Measurements from ENCODE around the gene LSAMP. TPM values are rescaled to one million over a fixed set of nuclear protein-coding genes. Genes with fewer than 3 reads are reported as not detected.
A peak's percentile ranks its signal among the peaks of the same experiment; 100 is the strongest.

Gene LSAMP
- total RNA-seq, 1 donor from 2014 or later: 16.4 TPM

DNA sequence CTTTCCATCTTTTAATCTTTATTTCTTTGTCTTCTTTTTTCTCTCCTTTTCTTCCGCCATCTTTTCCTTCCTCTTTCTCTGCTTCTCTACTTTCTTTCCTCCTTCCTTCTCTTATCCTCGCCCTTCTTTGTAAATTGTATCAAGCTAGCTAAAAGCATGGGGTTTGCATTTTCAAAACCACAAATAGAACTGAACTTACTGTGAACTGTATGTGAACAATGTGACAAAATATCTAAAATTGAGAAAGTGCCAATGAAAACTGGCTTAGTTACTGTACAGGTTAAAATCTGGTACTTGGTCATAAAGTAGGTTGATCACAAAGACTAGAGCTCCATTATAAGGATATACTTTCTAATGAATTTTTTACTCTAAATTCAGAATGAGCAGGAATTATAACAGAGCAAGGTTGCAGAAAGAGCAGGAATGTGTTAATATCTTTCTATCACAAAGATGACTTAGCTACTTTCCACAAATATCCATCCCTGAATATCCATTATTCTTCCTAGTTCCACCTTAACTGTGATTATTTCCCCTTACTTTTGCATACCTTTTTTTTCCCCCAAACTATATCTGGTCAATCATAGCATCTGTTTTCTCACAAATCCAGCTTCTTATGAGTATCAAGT is 122.4 kb downstream of the LSAMP start:
- H3K36me3 Mint-ChIP-seq (ENCODE audit: low read depth, unreplicated experiment): no peaks in the 10 kb centered on the region
- no peak overlapping the region for H3K27ac ChIP-seq (ENCODE audit: low read depth, low read length)
- no peak for TF ChIP-seq EZH2 (IDR thresholded peaks at IDR 0.05; ENCODE audit: insufficient read depth, low read length)
- TF ChIP-seq, protein P1, sequence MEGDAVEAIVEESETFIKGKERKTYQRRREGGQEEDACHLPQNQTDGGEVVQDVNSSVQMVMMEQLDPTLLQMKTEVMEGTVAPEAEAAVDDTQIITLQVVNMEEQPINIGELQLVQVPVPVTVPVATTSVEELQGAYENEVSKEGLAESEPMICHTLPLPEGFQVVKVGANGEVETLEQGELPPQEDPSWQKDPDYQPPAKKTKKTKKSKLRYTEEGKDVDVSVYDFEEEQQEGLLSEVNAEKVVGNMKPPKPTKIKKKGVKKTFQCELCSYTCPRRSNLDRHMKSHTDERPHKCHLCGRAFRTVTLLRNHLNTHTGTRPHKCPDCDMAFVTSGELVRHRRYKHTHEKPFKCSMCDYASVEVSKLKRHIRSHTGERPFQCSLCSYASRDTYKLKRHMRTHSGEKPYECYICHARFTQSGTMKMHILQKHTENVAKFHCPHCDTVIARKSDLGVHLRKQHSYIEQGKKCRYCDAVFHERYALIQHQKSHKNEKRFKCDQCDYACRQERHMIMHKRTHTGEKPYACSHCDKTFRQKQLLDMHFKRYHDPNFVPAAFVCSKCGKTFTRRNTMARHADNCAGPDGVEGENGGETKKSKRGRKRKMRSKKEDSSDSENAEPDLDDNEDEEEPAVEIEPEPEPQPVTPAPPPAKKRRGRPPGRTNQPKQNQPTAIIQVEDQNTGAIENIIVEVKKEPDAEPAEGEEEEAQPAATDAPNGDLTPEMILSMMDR (IDR thresholded peaks at IDR 0.05; ENCODE audit: insufficient read depth, low read depth, low read length): no peak
- no peaks in the 10 kb centered on the region for H3K79me2 ChIP-seq (ENCODE audit: insufficient read depth, low read length)
- H2AFZ ChIP-seq (ENCODE audit: low read depth, low read length): no peak overlapping the region
- H3K4me2 ChIP-seq (ENCODE audit: low read length): no peak overlapping the region
- no peaks in the 10 kb centered on the region for H4K20me1 ChIP-seq (ENCODE audit: insufficient read depth, low read length)
- no peak overlapping the region for H3K4me3 Mint-ChIP-seq (ENCODE audit: unreplicated experiment)
- H3K27me3 Mint-ChIP-seq (ENCODE audit: low read depth, unreplicated experiment): no peaks in the 10 kb centered on the region
- H3K36me3 ChIP-seq (ENCODE audit: insufficient read depth, low read length): no peaks in the 10 kb centered on the region
- peak; percentile 61 for DNase-seq (ENCODE audit: low read depth)
- no peaks in the 10 kb centered on the region for H3K27me3 ChIP-seq (ENCODE audit: insufficient read depth, low read length)
- no peaks in the 10 kb centered on the region for H3K4me1 ChIP-seq (ENCODE audit: insufficient read depth, low read length)
- no peak for FAIRE-seq
- H3K9me3 Mint-ChIP-seq (ENCODE audit: unreplicated experiment): no peaks in the 10 kb centered on the region
- H3K9ac ChIP-seq (ENCODE audit: low read length): no peak overlapping the region
- no peaks in the 10 kb centered on the region for H3K9me3 ChIP-seq (ENCODE audit: insufficient read depth, low read depth, low read length)
- H3K4me1 Mint-ChIP-seq (ENCODE audit: low read depth, unreplicated experiment): peaks cover 6% of the 10 kb centered on the region
- H3K4me3 ChIP-seq (ENCODE audit: insufficient read depth, low read depth, low read length): no peak overlapping the region
- no peak overlapping the region for H3K27ac Mint-ChIP-seq (ENCODE audit: unreplicated experiment)

DNA sequence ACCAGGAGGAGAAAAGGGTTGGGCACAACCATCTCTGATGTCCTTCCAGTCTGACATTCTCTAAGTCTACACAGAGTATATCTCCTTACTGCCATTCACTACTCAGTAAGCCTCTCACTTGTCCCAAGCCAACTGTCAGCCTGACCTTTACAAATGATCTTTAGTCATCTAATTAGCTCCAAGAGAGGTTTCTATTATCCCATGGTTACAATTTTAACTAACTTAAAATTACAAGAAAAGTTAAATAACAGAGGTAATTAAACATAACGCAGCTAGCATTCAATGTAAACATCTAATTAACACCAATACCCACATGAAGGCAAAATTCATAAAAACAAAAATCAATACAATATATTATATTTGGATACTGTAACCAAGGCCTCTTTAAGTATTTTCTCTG is 126.9 kb downstream of the LSAMP start:
- Histone ChIP-seq H3K9me3 (ENCODE audit: insufficient read depth, low read depth, low read length) (no peaks in the 10 kb centered on the region), H2AFZ (ENCODE audit: low read depth, low read length) (no peak overlapping the region), H3K36me3 (ENCODE audit: insufficient read depth, low read length) (no peaks in the 10 kb centered on the region), H3K4me2 (ENCODE audit: low read length) (no peak overlapping the region), H3K79me2 (ENCODE audit: insufficient read depth, low read length) (no peaks in the 10 kb centered on the region), H3K9ac (ENCODE audit: low read length) (no peak overlapping the region), H3K4me1 (ENCODE audit: insufficient read depth, low read length) (no peaks in the 10 kb centered on the region), H3K27ac (ENCODE audit: low read depth, low read length) (no peak overlapping the region), H3K4me3 (ENCODE audit: insufficient read depth, low read depth, low read length) (no peak overlapping the region), H4K20me1 (ENCODE audit: insufficient read depth, low read length) (no peaks in the 10 kb centered on the region), H3K27me3 (ENCODE audit: insufficient read depth, low read length) (no peaks in the 10 kb centered on the region)
- Mint-ChIP-seq H3K27me3 (ENCODE audit: low read depth, unreplicated experiment) (no peaks in the 10 kb centered on the region), H3K4me3 (ENCODE audit: unreplicated experiment) (no peak overlapping the region), H3K9me3 (ENCODE audit: unreplicated experiment) (no peaks in the 10 kb centered on the region), H3K27ac (ENCODE audit: unreplicated experiment) (no peak overlapping the region), H3K36me3 (ENCODE audit: low read depth, unreplicated experiment) (no peaks in the 10 kb centered on the region), H3K4me1 (ENCODE audit: low read depth, unreplicated experiment) (peaks cover 11% of the 10 kb centered on the region)
- TF ChIP-seq EZH2 (IDR thresholded peaks at IDR 0.05; ENCODE audit: insufficient read depth, low read length): no peak
- TF ChIP-seq, protein P1 (IDR thresholded peaks at IDR 0.05; ENCODE audit: insufficient read depth, low read depth, low read length): no peak
- DNase-seq (ENCODE audit: low read depth) (no peak), FAIRE-seq (no peak)

DNA sequence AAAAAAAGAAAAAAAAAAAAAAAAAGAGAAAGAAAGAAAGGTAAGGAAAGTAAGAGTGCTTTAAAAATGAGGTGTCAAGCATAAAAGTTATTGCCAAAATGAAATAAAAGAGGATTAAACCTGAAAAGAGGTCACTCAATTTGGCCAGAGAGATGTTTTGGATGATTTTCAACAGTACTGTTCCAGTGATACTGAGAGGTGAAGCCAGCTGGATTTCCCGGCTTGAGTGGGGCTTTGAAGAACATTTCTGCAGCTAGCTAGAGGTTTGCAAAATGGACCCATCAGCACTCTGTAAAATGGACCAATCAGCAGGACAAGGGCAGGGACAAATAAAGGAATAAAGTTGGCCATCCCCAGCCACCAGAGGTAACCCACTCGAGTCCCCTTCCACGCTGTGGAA is 128.5 kb downstream of the LSAMP start:
- no peak overlapping the region for H2AFZ ChIP-seq (ENCODE audit: low read depth, low read length)
- H3K27ac ChIP-seq (ENCODE audit: low read depth, low read length): no peak overlapping the region
- H4K20me1 ChIP-seq (ENCODE audit: insufficient read depth, low read length): no peaks in the 10 kb centered on the region
- DNase-seq (ENCODE audit: low read depth) (no peak), FAIRE-seq (no peak)
- Mint-ChIP-seq H3K36me3 (ENCODE audit: low read depth, unreplicated experiment) (no peaks in the 10 kb centered on the region), H3K4me1 (ENCODE audit: low read depth, unreplicated experiment) (peaks cover 8% of the 10 kb centered on the region), H3K27ac (ENCODE audit: unreplicated experiment) (no peak overlapping the region), H3K4me3 (ENCODE audit: unreplicated experiment) (no peak overlapping the region), H3K27me3 (ENCODE audit: low read depth, unreplicated experiment) (no peaks in the 10 kb centered on the region), H3K9me3 (ENCODE audit: unreplicated experiment) (no peaks in the 10 kb centered on the region)
- H3K4me3 ChIP-seq (ENCODE audit: insufficient read depth, low read depth, low read length): no peak overlapping the region
- no peaks in the 10 kb centered on the region for H3K4me1 ChIP-seq (ENCODE audit: insufficient read depth, low read length)
- H3K79me2 ChIP-seq (ENCODE audit: insufficient read depth, low read length): no peaks in the 10 kb centered on the region
- no peak for TF ChIP-seq EZH2 (IDR thresholded peaks at IDR 0.05; ENCODE audit: insufficient read depth, low read length)
- TF ChIP-seq, protein P1 (IDR thresholded peaks at IDR 0.05; ENCODE audit: insufficient read depth, low read depth, low read length): no peak
- no peaks in the 10 kb centered on the region for H3K27me3 ChIP-seq (ENCODE audit: insufficient read depth, low read length)
- H3K4me2 ChIP-seq (ENCODE audit: low read length): no peak overlapping the region
- H3K9me3 ChIP-seq (ENCODE audit: insufficient read depth, low read depth, low read length): no peaks in the 10 kb centered on the region
- no peaks in the 10 kb centered on the region for H3K36me3 ChIP-seq (ENCODE audit: insufficient read depth, low read length)
- no peak overlapping the region for H3K9ac ChIP-seq (ENCODE audit: low read length)

Data from astrocyte (in vitro differentiated cells and primary cell).